Lung (tissue), 12 donors: Measurements from ENCODE around the gene NET1. TPM values are rescaled to one million over a fixed set of nuclear protein-coding genes. Genes with fewer than 3 reads are reported as not detected.

Experiments
- ATAC-seq: fragments of 200-7000 bp; cut with Tn5 transposase; one replicate; pipeline ENCODE4 v1.9.1; 2020; ENCODE audit warnings: moderate number of reproducible peaks; ENCODE audit not compliant: insufficient read depth, low FRiP score
- DNase-seq, 3 donors: peaks; one replicate each; pipeline ENCODE4 v3.0.0-alpha.2; 2013 to 2017
- H3K27ac ChIP-seq, 2 donors: one replicate each; pipeline ENCODE4 v1.5.1; 2013; ENCODE audit warnings: mild to moderate bottlenecking in 2 of 2, moderate library complexity in 2 of 2, control low read depth in 1 of 2, inconsistent platforms in 1 of 2, low read depth in 1 of 2, low read length in 1 of 2
- H3K27me3 ChIP-seq, 3 donors: one replicate each; pipeline ENCODE4 v1.5.1; 2013; ENCODE audit warnings: low read length in 2 of 3; ENCODE audit not compliant: control insufficient read depth in 3 of 3, insufficient read depth in 3 of 3
- H3K36me3 ChIP-seq, 4 donors: one replicate each; pipeline ENCODE4 v1.5.1; 2013; ENCODE audit warnings: low read length in 4 of 4, mild to moderate bottlenecking in 1 of 4, moderate library complexity in 1 of 4; ENCODE audit not compliant: control insufficient read depth in 4 of 4, insufficient read depth in 4 of 4
- H3K4me1 ChIP-seq, 5 donors: one replicate each; pipeline ENCODE4 v1.5.1; 2013; ENCODE audit warnings: low read length in 5 of 5, mild to moderate bottlenecking in 2 of 5, moderate library complexity in 1 of 5; ENCODE audit not compliant: control insufficient read depth in 5 of 5, insufficient read depth in 5 of 5
- H3K4me3 ChIP-seq: one replicate; pipeline ENCODE4 v1.5.1; 2013; ENCODE audit warnings: mild to moderate bottlenecking, control low read depth, moderate library complexity
- H3K9ac ChIP-seq, 2 donors: one replicate each; pipeline ENCODE4 v1.5.1; 2013; ENCODE audit warnings: low read length in 2 of 2, control low read depth in 1 of 2; ENCODE audit not compliant: insufficient read depth in 1 of 2
- H3K9me3 ChIP-seq, 4 donors: one replicate each; pipeline ENCODE4 v1.5.1; 2013; ENCODE audit warnings: low read length in 3 of 4, mild to moderate bottlenecking in 1 of 4, moderate library complexity in 1 of 4; ENCODE audit not compliant: control insufficient read depth in 4 of 4, insufficient read depth in 3 of 4
- CTCF ChIP-seq: IDR thresholded peaks from 2 replicates; pipeline ENCODE4 v1.5.1; 2012; ENCODE audit warnings: mild to moderate bottlenecking; ENCODE audit errors: control extremely low read depth, extremely low read depth
- WGBS, 2 donors: extraction: QIAGEN DNeasy Blood & Tissue Kit; methylation state at CpG; one replicate each; pipeline ENCODE4 v1.1.7; 2013; 5-methylcytosine and 5-hydroxymethylcytosine counted together
- polyA plus RNA-seq, 2 donors: library from polyadenylated mRNA; stranded (reverse); fragments of 200-250 nt; gene quantifications; one replicate each; pipeline ENCODE4 v1.2.1, GENCODE V29; 2013
- total RNA-seq, 2 donors: library from RNA; depleted of rRNA in 1 of 2; stranded (reverse); fragments of >200 nt in 1 of 2; gene quantifications; one replicate each; pipeline ENCODE4 v1.2.1, GENCODE V29; 2014 to 2021
- donor health status: control.
- donor health status: control.
- donor health status: Bipolar disorder and iron deficiency.
- donor health status: healthy.
- donor health status: DM: yes; HTN: yes; CAD: no.

Gene NET1
- total and polyA plus RNA-seq, 4 donors, result 17.4 to 98.7 (median 35.9) TPM

GRCh38 chr10:5490032-5490431 is 77.7 kb downstream of the NET1 start:
- Histone ChIP-seq H3K9ac (no peak overlapping the region), H3K27me3 (no peaks in the 10 kb centered on the region), H3K27ac (no peak overlapping the region), H3K9me3 (peaks cover 0 to 8% (median 0%) of the 10 kb centered on the region in 4 donors), H3K4me3 (no peak overlapping the region), H3K36me3 (no peaks in the 10 kb centered on the region), H3K4me1 (peaks cover 0 to 9% (median 0%) of the 10 kb centered on the region in 5 donors)
- DNase-seq, result no peak
- no peak for ATAC-seq
- WGBS, 2 donors, result 95 to 98% methylated on average over 4 of the region's 4 CpGs
- TF ChIP-seq CTCF, result no peak

GRCh38 chr10:5490698-5491464 is 78.5 kb downstream of the NET1 start:
- peaks cover 0 to 9% (median 0%) of the 10 kb centered on the region in 5 donors for H3K4me1 ChIP-seq
- no peak overlapping the region for H3K9ac ChIP-seq
- peaks cover 0 to 8% (median 0%) of the 10 kb centered on the region in 4 donors for H3K9me3 ChIP-seq
- H3K27me3 ChIP-seq, result no peaks in the 10 kb centered on the region
- H3K4me3 ChIP-seq, result no peak overlapping the region
- no peak for TF ChIP-seq CTCF
- no peaks in the 10 kb centered on the region for H3K36me3 ChIP-seq
- no peak for DNase-seq
- 79 to 87% methylated on average over 10 of the region's 10 CpGs for WGBS, 2 donors
- no peak for ATAC-seq
- no peak overlapping the region for H3K27ac ChIP-seq

- TF ChIP-seq CTCF, result no peak
- H3K4me3 ChIP-seq, result no peak overlapping the region
- H3K9me3 ChIP-seq, result peaks cover 0 to 8% (median 0%) of the 10 kb centered on the region in 4 donors
- no peak overlapping the region for H3K27ac ChIP-seq
- no peaks in the 10 kb centered on the region for H3K27me3 ChIP-seq
- no peaks in the 10 kb centered on the region for H3K36me3 ChIP-seq
- H3K4me1 ChIP-seq, result peaks cover 0 to 6% (median 0%) of the 10 kb centered on the region in 5 donors
- WGBS, 2 donors, result 91 to 92% methylated on average over 7 of the region's 7 CpGs
- DNase-seq (no peak), ATAC-seq (no peak)
- no peak overlapping the region for H3K9ac ChIP-seq
Observed at GRCh38 chr10:5491477-5491876, 79.1 kb downstream of the NET1 start.
